ENCODE data around the gene CDK11A.
"Not testable (repeated sequence)": the region's sequence is repeated elsewhere in the genome, so short reads cannot be mapped to it uniquely, and the experiment has no call there.

Gene CDK11A

DNA sequence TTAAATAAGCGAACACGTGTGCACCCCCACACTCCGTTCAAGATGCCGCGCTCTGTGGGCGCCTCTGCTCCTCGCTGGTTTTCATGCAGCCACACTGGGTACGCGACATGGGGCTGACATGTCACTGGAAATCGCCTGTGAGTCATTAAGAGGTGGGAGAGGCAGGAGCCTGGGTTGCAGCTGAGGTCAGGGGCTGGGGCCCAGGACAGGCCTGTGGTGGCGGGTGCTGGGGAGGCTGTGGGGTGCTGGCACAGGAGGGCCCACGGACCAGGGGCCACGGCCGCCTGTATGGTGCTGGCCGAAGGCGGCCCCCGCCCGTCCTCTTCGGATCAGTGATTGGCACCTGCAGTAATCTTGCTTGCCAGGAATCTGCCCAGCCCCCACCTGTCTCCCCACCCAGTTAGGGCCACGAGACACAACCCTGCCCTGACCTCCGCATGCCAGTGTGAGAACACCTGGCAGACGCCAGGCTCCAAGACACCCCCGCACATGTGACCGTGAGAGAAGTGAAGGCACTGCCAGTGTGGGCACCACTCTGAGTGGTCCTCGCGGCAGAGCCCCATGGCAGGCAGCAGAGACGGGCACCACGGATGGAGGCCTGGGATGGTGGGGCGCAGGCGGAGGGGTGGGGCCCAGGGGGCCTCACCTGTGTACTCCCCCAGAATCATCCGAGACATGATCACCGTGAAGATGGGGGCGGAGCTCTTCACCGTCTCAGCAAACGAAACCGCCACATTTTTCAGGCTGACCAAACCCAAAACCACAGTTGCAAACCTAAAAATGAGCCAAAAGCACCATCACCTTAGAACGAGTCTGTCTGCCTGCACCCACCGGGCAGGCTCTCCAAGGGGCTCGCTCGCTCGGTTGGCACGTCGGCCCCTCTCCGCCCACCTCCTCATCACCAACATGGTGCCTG lies 13.8 kb upstream of the CDK11A start:
- H3K9me3 ChIP-seq (ENCODE audit: control insufficient read depth, insufficient read depth, low read length); H3K27me3 ChIP-seq (ENCODE audit: control insufficient read depth, insufficient read depth, low read length); H3K4me1 ChIP-seq (ENCODE audit: control insufficient read depth, insufficient read depth, low read length); DNase-seq (ENCODE audit: low read depth, low spot score); H3K27ac ChIP-seq (ENCODE audit: low read length); H3K4me3 ChIP-seq (ENCODE audit: low read length); H3K36me3 ChIP-seq (ENCODE audit: control insufficient read depth, insufficient read depth, low read length): not testable (repeated sequence)
- whole genome bisulfite sequencing (ENCODE audit: insufficient coverage, insufficient read length): no CpG with 5 or more reads among the region's 44 CpGs

DNA sequence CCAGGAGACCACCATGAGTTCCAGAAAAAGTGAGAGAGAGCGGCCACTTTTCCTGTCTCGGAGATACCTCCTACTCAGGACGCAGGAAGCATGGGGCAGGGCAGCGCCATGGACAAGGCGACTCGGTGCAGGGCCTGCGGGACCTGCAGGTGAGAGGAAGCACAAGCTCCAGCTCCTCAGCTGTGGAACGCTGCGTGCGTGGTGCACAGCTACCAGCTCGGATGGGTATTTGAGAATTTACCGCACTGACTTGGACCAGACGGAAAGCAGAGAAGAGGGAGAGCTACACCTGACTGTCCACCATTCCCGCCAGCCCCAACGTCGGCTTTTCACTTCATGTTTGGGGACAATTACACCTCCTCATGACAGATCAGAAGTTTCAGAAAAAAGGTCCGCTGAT lies 8.2 kb upstream of the CDK11A start:
- Histone ChIP-seq H3K9me3 (ENCODE audit: control insufficient read depth, insufficient read depth, low read length) (no peaks in the 10 kb centered on the region), H3K27ac (ENCODE audit: low read length) (no peak overlapping the region), H3K27me3 (ENCODE audit: control insufficient read depth, insufficient read depth, low read length) (no peaks in the 10 kb centered on the region), H3K36me3 (ENCODE audit: control insufficient read depth, insufficient read depth, low read length) (peaks cover 12% of the 10 kb centered on the region), H3K4me1 (ENCODE audit: control insufficient read depth, insufficient read depth, low read length) (no peaks in the 10 kb centered on the region), H3K4me3 (ENCODE audit: low read length) (no peak overlapping the region)
- DNase-seq (ENCODE audit: low read depth, low spot score): no peak
- WGBS (ENCODE audit: insufficient coverage, insufficient read length): no CpG with 5 or more reads among the region's 17 CpGs

DNA sequence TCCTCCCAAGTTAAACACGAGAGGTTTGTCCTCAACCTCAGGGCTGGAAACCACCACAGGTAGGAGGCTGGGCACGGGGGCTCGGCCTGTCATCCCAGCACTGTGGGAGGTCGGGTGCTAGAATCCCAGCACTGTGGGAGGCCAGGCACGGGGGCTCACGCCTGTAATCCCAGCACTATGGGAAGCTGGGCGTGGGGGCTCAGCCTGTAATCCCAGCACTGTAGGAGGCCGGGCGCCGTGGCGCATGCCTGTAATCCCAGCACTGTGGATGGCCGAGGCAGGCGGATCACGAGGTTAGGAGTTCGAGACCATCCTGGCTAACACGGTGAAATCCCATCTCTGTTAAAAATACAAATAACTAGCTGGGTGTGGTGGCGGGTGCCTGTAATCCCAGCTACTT lies 6.7 kb upstream of the CDK11A start:
- Histone ChIP-seq H3K9me3 (ENCODE audit: control insufficient read depth, insufficient read depth, low read length) (no peaks in the 10 kb centered on the region), H3K36me3 (ENCODE audit: control insufficient read depth, insufficient read depth, low read length) (peaks cover 12% of the 10 kb centered on the region), H3K27me3 (ENCODE audit: control insufficient read depth, insufficient read depth, low read length) (no peaks in the 10 kb centered on the region), H3K27ac (ENCODE audit: low read length) (no peak overlapping the region), H3K4me3 (ENCODE audit: low read length) (no peak overlapping the region), H3K4me1 (ENCODE audit: control insufficient read depth, insufficient read depth, low read length) (no peaks in the 10 kb centered on the region)
- DNase-seq (ENCODE audit: low read depth, low spot score): no peak
- no CpG with 5 or more reads among the region's 17 CpGs for WGBS (ENCODE audit: insufficient coverage, insufficient read length)

DNA sequence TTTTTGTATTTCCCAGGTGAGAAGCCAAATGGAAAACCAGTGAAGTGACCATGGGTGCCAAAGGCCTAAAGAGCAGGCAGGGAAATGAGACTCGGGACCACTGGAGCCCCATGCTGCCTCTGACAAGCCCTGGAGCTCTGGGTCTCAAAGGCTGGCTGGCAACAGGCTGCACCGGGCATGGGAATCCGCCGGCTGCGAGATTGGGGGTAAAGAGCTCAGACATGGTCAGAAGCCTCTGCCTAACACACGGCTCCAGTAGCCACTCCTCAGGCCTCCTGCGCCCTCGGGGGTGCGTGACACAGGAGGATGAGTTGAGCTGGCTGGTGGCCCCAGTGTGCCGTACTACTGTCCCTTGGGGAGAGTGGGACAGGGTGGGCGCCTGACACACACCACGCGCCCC lies 6.1 kb upstream of the CDK11A start:
- H3K9me3 ChIP-seq (ENCODE audit: control insufficient read depth, insufficient read depth, low read length); H3K4me3 ChIP-seq (ENCODE audit: low read length); H3K27me3 ChIP-seq (ENCODE audit: control insufficient read depth, insufficient read depth, low read length); H3K27ac ChIP-seq (ENCODE audit: low read length); DNase-seq (ENCODE audit: low read depth, low spot score); H3K4me1 ChIP-seq (ENCODE audit: control insufficient read depth, insufficient read depth, low read length): not testable (repeated sequence)
- no CpG with 5 or more reads among the region's 13 CpGs for WGBS (ENCODE audit: insufficient coverage, insufficient read length)
- H3K36me3 ChIP-seq (ENCODE audit: control insufficient read depth, insufficient read depth, low read length): peaks cover 12% of the 10 kb centered on the region

DNA sequence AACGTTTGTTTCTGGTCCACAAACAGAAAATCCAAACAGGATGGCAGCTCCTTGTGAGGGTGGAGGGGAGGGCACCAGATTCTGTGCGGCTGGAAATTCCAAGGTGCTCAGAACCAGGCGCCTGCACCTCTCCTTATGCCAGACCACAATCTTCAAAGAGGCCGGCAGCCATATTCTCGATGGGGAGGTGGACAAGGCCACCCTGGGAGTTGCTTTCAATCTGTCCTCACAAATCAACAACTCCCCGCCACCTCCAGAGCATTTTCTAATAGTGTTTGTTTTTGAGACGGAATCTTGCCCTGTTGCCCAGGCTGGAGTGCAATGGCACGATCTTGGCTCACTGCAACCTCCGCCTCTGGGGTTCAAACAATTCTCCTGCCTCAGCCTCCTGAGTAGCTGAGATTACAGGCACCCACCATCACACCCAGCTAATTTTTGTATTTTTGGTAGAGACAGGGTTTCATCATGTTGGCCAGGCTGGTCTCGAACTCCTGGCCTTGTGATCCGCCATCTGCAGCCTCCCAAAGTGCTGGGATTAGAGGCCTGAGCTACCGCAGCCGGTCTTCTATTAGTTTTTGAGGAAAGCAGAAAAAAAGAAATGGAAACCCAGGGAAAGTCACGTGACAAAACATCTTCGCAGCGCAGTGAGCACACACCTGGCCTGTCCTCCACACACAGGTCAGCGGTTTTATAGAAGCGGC lies 5.1 kb upstream of the CDK11A start:
- not testable (repeated sequence) for DNase-seq (ENCODE audit: low read depth, low spot score); H3K27me3 ChIP-seq (ENCODE audit: control insufficient read depth, insufficient read depth, low read length); H3K27ac ChIP-seq (ENCODE audit: low read length); H3K4me3 ChIP-seq (ENCODE audit: low read length); H3K9me3 ChIP-seq (ENCODE audit: control insufficient read depth, insufficient read depth, low read length); H3K4me1 ChIP-seq (ENCODE audit: control insufficient read depth, insufficient read depth, low read length)
- WGBS (ENCODE audit: insufficient coverage, insufficient read length): no CpG with 5 or more reads among the region's 18 CpGs
- H3K36me3 ChIP-seq (ENCODE audit: control insufficient read depth, insufficient read depth, low read length): peaks cover 12% of the 10 kb centered on the region

DNA sequence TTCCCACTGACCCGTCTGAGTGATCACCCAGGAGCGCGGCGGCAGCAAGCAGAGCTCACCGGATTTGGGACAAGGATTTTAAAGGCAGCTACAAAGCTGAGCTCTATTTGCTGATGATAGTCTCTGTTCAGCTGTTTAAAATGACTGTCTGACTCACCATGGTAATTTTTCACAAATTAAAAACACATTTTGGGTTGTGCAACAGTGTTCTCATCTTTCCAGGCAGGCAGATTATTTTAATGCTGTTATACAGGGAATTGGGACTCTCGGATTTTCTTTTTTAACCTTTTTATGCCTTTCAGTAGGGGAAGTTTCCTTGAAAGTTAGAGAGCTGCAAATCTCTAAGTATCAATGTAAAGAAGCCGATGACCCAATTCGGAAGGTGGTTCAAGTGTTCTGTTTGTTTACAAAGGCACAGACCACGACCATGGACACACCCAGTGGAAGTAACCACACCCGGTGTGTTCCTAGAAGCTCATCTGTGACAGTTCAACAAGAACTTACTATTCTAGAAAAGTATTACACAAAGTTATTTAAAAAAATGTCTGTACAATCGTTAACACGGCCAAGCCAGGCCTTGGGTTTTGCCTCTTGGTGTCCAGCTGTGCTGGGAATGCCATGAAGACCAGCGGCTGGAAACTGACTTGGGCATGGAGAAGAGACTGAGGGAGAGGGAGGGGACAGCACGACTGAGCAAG lies 4.3 kb upstream of the CDK11A start:
- H3K4me3 ChIP-seq (ENCODE audit: low read length): not testable (repeated sequence)
- no CpG with 5 or more reads among the region's 14 CpGs for WGBS (ENCODE audit: insufficient coverage, insufficient read length)

DNA sequence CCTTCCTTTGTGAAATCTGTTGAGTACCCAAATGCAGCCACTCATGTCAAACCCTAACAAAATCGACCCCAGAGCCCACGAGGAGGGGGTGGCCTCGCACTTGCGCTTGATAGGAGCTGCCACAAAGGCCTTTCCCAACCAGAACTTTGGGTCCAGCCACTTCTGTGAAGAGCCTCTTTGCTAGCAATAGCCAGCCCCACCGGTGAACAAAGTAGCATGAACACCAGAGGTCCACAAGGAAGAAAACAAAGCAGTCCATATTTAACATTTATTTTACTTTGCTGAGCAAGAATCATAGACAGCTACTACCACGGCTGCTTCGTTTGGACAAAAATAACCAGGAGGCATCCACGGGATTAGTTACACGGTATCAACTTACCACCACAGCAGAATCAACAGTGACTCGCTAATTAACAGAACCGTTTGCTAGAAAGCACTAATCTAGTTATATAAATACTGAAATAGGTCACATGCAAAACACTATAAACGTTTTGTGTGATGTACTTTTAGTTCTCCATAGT lies 3.0 kb upstream of the CDK11A start:
- not testable (repeated sequence) for H3K27me3 ChIP-seq (ENCODE audit: control insufficient read depth, insufficient read depth, low read length); H3K4me1 ChIP-seq (ENCODE audit: control insufficient read depth, insufficient read depth, low read length); H3K36me3 ChIP-seq (ENCODE audit: control insufficient read depth, insufficient read depth, low read length); DNase-seq (ENCODE audit: low read depth, low spot score); H3K27ac ChIP-seq (ENCODE audit: low read length); H3K4me3 ChIP-seq (ENCODE audit: low read length); H3K9me3 ChIP-seq (ENCODE audit: control insufficient read depth, insufficient read depth, low read length)
- WGBS (ENCODE audit: insufficient coverage, insufficient read length): no CpG with 5 or more reads among the region's 12 CpGs

More for the DNA sequence above, 4.3 kb upstream of the CDK11A start:
- not testable (repeated sequence) for H3K9me3 ChIP-seq (ENCODE audit: control insufficient read depth, insufficient read depth, low read length); H3K27ac ChIP-seq (ENCODE audit: low read length); DNase-seq (ENCODE audit: low read depth, low spot score); H3K4me1 ChIP-seq (ENCODE audit: control insufficient read depth, insufficient read depth, low read length); H3K27me3 ChIP-seq (ENCODE audit: control insufficient read depth, insufficient read depth, low read length)
- H3K36me3 ChIP-seq (ENCODE audit: control insufficient read depth, insufficient read depth, low read length): peaks cover 12% of the 10 kb centered on the region

DNA sequence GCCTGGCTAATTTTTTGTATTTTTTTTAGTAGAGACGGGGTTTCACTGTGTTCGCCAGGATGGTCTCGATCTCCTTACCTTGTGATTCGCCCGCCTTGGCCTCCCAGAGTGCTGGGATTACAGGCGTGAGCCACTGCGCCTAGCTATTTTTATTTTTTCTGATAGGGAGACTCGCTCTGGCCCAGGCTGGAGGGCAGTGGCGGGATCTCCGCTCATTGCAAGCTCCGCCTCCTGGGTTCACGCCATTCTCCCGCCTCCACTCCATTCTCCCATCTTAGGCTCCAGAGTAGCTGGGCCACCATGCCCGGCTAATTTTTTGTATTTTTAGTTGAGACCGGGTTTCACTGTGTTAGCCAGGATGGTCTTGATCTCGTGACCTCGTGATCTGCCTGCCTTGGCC lies 1.9 kb upstream of the CDK11A start:
- not testable (repeated sequence) for H3K9me3 ChIP-seq (ENCODE audit: control insufficient read depth, insufficient read depth, low read length); H3K4me3 ChIP-seq (ENCODE audit: low read length); H3K36me3 ChIP-seq (ENCODE audit: control insufficient read depth, insufficient read depth, low read length); H3K27ac ChIP-seq (ENCODE audit: low read length); DNase-seq (ENCODE audit: low read depth, low spot score); H3K27me3 ChIP-seq (ENCODE audit: control insufficient read depth, insufficient read depth, low read length); H3K4me1 ChIP-seq (ENCODE audit: control insufficient read depth, insufficient read depth, low read length)
- no CpG with 5 or more reads among the region's 17 CpGs for WGBS (ENCODE audit: insufficient coverage, insufficient read length)

DNA sequence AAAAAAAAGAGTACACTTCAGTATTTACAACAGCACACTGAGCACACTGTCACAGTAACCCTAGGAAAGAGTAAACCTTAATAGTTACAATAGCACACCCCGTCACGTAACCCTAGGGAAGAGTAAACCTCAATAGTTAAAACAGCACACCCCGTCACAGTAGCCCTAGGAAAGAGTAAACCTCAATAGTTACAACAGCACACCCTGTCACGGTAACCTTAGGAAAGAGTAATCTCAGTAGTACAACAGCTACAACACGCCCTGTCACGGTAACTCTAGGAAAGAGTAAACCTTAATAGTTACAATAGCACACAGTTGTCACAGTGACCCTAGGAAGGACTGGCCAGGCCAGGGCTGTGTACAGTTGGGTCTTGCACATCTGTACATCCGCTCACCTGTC lies 3.0 kb downstream of the CDK11A start:
- WGBS (ENCODE audit: insufficient coverage, insufficient read length): no CpG with 5 or more reads among the region's 7 CpGs
- H3K9me3 ChIP-seq (ENCODE audit: control insufficient read depth, insufficient read depth, low read length): no peaks in the 10 kb centered on the region
- no peak for DNase-seq (ENCODE audit: low read depth, low spot score)
- no peaks in the 10 kb centered on the region for H3K27me3 ChIP-seq (ENCODE audit: control insufficient read depth, insufficient read depth, low read length)
- H3K27ac ChIP-seq (ENCODE audit: low read length): no peak overlapping the region
- H3K4me1 ChIP-seq (ENCODE audit: control insufficient read depth, insufficient read depth, low read length): no peaks in the 10 kb centered on the region
- no peak overlapping the region for H3K4me3 ChIP-seq (ENCODE audit: low read length)
- H3K36me3 ChIP-seq (ENCODE audit: control insufficient read depth, insufficient read depth, low read length): peaks cover 5% of the 10 kb centered on the region; the same call in 1 of the 2 replicates

DNA sequence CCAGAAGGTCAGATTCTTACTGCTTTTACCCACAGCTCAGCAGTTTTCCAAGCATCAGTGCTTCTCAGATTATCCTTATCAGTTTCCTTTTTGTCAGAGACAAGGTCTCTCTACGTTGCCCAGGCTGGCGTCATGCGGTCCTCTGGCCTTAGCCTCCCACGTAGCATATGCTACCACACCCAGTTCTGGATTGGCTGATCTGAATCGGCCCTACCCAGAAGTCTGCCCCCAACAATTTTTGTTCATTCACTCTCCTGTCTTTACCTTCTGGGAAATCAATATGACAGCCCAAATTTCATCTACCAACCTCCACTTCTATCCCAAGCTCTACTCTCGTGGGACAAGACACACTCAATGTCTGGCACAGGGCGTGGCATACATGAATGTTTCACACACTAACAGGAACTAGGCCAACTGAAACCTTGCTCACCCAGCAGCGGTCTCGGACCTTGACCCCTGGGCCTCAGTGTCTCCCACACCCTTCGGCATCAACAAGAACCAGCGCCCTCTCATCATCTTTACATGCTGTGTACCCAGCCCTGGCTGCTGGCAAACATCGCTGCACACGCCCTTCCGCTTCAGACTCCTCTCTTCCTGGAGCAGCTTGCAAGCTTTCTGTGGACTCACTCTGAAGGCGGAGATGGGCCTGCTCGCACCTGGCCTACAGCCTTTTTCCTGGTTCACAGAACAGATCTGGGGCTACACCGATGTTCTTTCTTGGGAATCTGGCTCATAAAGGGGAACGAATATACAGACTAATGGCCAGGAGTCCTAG lies 8.9 kb downstream of the CDK11A start:
- DNase-seq (ENCODE audit: low read depth, low spot score); H3K9me3 ChIP-seq (ENCODE audit: control insufficient read depth, insufficient read depth, low read length); H3K4me1 ChIP-seq (ENCODE audit: control insufficient read depth, insufficient read depth, low read length); H3K27me3 ChIP-seq (ENCODE audit: control insufficient read depth, insufficient read depth, low read length); H3K4me3 ChIP-seq (ENCODE audit: low read length); H3K36me3 ChIP-seq (ENCODE audit: control insufficient read depth, insufficient read depth, low read length); H3K27ac ChIP-seq (ENCODE audit: low read length): not testable (repeated sequence)
- WGBS (ENCODE audit: insufficient coverage, insufficient read length): no CpG with 5 or more reads among the region's 18 CpGs
